Right lobe of liver (tissue), 4 donors: ENCODE measurements around the gene PRSS8.

ENCODE experiments used
- POLR2A ChIP-seq: fragments of 450-650 bp; IDR thresholded peaks from one replicate; pipeline ENCODE4 v1.6.1; 2017; ENCODE audit warnings: antibody characterized with exemption, mild to moderate bottlenecking
- TF ChIP-seq, protein P1 (sequence below), 4 donors: fragments of 200-600 bp in 3 of 4; fragments of 450-650 bp in 1 of 4; IDR thresholded peaks; one replicate each; pipeline versions ENCODE4 v1.5.1 to v1.8.0; 2016 to 2022; ENCODE audit warnings: antibody characterized with exemption in 4 of 4, mild to moderate bottlenecking in 2 of 4
- donor health status: DM: no; HTN: no; CAD: no.
- donor health status: DM: no; HTN: no; CAD: no.
- donor health status: DM: no; HTN: yes; CAD: no.

DNA sequence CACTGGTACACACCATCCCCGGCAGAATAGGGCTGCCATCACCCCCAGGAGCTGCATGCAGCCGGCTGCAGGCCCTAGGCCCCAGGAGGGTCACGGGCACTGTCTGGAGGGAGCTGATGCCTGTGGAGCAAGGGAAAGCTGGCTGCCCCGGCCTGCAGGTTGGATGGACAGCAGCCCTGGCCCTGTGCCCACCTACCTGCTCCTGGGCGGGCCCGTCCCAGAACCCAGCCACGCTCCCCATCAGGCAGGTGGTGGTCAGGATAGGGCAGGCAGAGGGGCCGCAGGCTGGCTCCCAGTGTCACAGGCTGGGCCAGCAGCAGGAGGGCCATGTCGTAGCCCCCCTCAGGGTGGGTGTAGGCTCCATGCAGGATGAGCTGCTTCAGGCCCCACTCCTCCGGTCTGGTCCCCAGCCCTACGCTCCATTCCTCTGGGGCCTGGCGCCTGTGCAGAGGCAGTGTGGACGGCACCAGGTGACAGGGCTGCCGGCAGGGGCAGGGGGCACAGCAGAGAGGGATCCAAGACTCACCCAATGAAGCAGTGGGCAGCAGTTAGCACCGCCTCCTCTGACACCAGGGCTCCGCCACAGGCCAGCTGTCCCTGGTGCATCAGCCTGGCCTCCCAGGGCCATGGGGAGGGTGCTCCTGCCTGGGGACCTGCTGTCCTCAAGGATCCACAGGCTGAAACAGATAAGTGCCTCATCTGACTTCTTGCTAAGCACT, 50.8 kb downstream of the PRSS8 start:
- TF ChIP-seq, protein P1, sequence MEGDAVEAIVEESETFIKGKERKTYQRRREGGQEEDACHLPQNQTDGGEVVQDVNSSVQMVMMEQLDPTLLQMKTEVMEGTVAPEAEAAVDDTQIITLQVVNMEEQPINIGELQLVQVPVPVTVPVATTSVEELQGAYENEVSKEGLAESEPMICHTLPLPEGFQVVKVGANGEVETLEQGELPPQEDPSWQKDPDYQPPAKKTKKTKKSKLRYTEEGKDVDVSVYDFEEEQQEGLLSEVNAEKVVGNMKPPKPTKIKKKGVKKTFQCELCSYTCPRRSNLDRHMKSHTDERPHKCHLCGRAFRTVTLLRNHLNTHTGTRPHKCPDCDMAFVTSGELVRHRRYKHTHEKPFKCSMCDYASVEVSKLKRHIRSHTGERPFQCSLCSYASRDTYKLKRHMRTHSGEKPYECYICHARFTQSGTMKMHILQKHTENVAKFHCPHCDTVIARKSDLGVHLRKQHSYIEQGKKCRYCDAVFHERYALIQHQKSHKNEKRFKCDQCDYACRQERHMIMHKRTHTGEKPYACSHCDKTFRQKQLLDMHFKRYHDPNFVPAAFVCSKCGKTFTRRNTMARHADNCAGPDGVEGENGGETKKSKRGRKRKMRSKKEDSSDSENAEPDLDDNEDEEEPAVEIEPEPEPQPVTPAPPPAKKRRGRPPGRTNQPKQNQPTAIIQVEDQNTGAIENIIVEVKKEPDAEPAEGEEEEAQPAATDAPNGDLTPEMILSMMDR (IDR thresholded peaks at IDR 0.05), result no peak
- TF ChIP-seq POLR2A, result no peak
